CD4-positive, alpha-beta T cell treated with Interleukin-6 at 100 ng/mL for 8 hours (primary cell): Measurements from ENCODE around the gene PERCC1.

Source experiments
- DNase-seq: peaks from one replicate; pipeline ENCODE4 v3.0.0-alpha.2; 2020; ENCODE audit warnings: mixed read lengths, low spot score

The PERCC1 gene

GRCh38 chr16:1412847-1413246 lies 18.0 kb upstream of the PERCC1 start:
- DNase-seq = no peak

GRCh38 chr16:1413684-1414531 lies 17.0 kb upstream of the PERCC1 start:
- peak; percentile 57 for DNase-seq

- peak; percentile 84 for DNase-seq
Observed at GRCh38 chr16:1414532-1415260, 16.2 kb upstream of the PERCC1 start, which contains the start of gene UNKL. TSS of gene UNKL (minus strand) at chr16:1414704. CDS start at chr16:1414691, 13 bp downstream.

GRCh38 chr16:1416521-1416941 lies 14.3 kb upstream of the PERCC1 start:
- no peak for DNase-seq

- DNase-seq = no peak
Observed at GRCh38 chr16:1420111-1420539, 10.8 kb upstream of the PERCC1 start.

- DNase-seq = no peak
Observed at GRCh38 chr16:1422076-1422475, 8.8 kb upstream of the PERCC1 start.

- no peak for DNase-seq
Observed at GRCh38 chr16:1424028-1424427, 6.8 kb upstream of the PERCC1 start.

- no peak for DNase-seq
Observed at GRCh38 chr16:1425616-1426370, 5.1 kb upstream of the PERCC1 start.

- DNase-seq = no peak
Observed at GRCh38 chr16:1426734-1427471, 4.0 kb upstream of the PERCC1 start.

- DNase-seq = no peak
Observed at GRCh38 chr16:1427473-1428461, 3.1 kb upstream of the PERCC1 start.

- peak; percentile 26 for DNase-seq
Observed at GRCh38 chr16:1428511-1428910, 2.4 kb upstream of the PERCC1 start.

- DNase-seq = no peak
Observed at GRCh38 chr16:1429012-1429411, 1.9 kb upstream of the PERCC1 start.

- DNase-seq = no peak
Observed at GRCh38 chr16:1429631-1430030, 1.2 kb upstream of the PERCC1 start.

- no peak for DNase-seq
Observed at GRCh38 chr16:1430214-1430758, 592 bp upstream of the PERCC1 start.

- DNase-seq = no peak
Observed at GRCh38 chr16:1431497-1432270, 806 bp downstream of the PERCC1 start.

- DNase-seq = no peak
Observed at GRCh38 chr16:1432388-1433262, 1.7 kb downstream of the PERCC1 start.

GRCh38 chr16:1433263-1433560 lies 2.3 kb downstream of the PERCC1 start:
- DNase-seq = no peak

GRCh38 chr16:1433756-1434155 lies 2.9 kb downstream of the PERCC1 start:
- DNase-seq = no peak
